Activated T-cell treated with anti-CD3 and anti-CD28 coated beads, Interleukin-2, amount 50 U/mL, for 1 hour (primary cell): ENCODE measurements around the gene XAGE1A.
"Not testable (repeated sequence)": the region's sequence is repeated elsewhere in the genome, so short reads cannot be mapped to it uniquely, and the experiment has no call there.

ENCODE experiments used
- DNase-seq: peaks from one replicate; pipeline ENCODE4 v3.0.0-alpha.2; 2020

Gene XAGE1A

DNA sequence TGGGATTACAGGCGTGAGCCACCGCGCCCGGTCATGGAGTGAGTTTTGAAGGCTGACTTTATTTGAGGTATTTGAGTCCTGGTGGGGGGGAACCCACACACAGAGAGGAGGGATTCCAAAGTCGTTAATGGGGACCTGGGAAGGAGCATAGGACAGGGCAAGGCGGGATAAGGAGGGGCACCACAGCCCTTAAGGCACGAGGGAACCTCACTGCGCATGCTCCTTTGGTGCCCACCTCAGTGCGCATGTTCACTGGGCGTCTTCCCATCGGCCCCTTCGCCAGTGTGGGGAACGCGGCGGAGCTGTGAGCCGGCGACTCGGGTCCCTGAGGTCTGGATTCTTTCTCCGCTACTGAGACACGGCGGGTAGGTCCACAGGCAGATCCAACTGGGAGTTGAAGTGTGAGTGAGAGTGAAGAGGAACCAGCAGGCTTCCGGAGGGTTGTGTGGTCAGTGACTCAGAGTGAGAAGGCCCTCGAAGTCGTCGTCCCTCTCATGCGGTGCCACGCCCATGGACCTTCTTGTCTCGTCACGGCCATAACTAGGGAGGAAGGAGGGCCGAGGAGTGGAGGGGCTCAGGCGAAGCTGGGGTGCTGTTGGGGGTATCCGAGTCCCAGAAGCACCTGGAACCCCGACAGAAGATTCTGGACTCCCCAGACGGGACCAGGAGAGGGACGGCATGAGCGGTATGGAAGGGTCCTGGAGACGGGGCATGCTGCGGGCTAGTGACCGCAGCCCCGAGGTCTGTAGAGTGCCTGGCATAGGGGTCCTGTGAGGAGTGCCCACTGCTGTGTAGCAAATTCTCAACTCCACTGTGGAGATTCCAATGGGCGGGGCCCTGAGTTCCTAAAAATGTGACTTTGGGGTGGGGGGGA, at the start of gene XAGE1A:
XAGE1A (plus strand) TSS at position 264 of the 874 bp plus-strand sequence. CDS start 1,554 bp downstream, outside the sequence.
- not testable (repeated sequence) for DNase-seq

DNA sequence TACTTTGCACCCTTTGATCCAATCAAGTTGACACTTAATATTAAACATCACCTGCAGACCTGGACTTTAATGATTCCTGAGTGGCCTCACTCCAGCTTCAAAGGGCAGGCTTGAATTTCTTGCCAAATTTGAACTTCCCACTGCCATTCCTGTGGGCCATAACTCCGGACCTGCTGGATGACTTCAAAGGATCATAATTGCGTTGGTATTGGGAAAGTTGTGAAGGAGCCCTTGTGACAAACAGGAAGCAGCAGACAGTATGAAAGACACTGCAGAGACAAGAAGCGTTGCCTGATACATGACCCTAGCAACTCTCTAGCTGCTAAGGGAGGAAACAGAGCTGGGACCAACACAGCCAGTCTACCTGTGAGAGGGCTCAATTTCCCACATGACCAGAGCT, 43.6 kb upstream of the XAGE1A start:
- not testable (repeated sequence) for DNase-seq

GRCh38 chrX:52471301-52471700, 24.3 kb upstream of the XAGE1A start:
- not testable (repeated sequence) for DNase-seq

DNA sequence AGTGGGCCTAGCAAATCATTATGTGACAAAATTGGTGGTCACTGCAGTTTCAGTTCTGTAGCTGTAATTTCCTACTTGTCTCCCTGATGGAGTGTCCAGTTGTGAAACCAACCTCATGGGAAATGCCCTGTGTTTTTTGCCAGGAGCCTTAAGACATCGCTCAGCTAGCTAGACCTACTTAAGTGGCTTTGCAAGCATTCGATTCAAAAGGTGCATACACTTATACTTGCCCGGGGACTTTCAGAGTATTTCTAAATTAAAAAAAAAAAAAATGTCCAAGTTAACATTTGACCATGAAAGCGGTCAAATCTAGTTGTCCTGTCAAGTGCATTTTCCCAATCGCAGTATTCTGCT, 788 bp downstream of the XAGE1A start:
- DNase-seq = not testable (repeated sequence)

DNA sequence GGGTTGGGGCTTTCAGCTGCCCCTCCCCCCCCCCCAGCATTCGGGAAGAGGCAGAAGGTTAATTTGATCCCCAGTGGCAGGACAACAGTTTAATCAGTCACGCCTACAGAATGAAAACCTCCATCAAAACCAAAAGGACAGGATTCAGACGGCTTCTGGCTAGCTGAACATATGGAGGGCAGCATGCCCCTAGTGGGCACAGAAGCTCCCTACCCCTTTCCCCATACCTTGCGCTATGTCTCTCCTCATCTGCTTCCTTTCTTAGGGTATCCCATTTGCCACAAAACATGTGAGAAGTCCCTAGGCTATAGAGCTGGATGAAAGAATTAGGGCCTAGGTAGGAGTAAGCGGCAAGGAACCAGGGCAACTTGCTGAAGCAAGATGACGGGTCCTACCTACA, 5.8 kb downstream of the XAGE1A start:
- DNase-seq = not testable (repeated sequence)

DNA sequence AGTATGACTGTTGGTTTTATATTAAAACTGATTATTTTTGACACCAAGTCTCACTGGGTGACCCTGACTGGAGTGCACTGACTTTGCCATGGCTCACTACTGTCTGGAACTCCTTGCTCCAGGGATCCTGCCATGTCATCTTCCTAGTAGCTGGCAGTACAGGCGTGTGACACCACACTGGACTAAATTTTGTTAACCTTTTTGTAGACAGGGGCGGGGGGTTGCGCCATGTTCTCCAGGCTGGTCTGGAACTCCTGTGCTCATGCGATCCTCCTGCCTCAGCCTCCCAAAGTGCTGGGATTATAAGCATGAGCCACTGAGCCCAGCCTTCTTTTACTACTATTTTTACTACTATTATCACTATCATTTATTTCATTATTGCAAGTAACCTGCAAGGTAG, 8.9 kb downstream of the XAGE1A start:
- DNase-seq = no peak

DNA sequence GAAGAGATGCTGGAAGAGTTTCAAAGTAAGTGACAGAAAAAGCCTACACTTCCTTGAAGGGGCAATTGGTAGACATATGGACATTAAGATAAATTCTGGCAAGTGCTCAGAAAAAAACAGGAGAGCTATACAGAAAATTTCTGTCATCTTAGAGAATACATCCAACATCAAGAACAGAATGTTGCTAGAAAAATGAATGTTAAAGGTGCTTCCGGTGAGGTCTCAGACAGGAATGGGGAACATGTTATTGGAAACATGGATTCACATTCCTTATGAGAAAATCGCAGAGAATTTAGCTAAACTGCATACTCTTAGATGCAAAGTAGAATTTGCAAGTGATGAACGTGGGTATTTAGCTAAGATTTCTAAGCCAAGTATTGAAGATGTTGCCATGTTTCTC, 11.7 kb downstream of the XAGE1A start:
- DNase-seq = no peak

- no peak for DNase-seq
These were observed 14.3 kb downstream of the XAGE1A start for GRCh38 chrX:52509916-52510315.

- DNase-seq = not testable (repeated sequence)
These were observed 15.5 kb downstream of the XAGE1A start for GRCh38 chrX:52511126-52511525.

DNA sequence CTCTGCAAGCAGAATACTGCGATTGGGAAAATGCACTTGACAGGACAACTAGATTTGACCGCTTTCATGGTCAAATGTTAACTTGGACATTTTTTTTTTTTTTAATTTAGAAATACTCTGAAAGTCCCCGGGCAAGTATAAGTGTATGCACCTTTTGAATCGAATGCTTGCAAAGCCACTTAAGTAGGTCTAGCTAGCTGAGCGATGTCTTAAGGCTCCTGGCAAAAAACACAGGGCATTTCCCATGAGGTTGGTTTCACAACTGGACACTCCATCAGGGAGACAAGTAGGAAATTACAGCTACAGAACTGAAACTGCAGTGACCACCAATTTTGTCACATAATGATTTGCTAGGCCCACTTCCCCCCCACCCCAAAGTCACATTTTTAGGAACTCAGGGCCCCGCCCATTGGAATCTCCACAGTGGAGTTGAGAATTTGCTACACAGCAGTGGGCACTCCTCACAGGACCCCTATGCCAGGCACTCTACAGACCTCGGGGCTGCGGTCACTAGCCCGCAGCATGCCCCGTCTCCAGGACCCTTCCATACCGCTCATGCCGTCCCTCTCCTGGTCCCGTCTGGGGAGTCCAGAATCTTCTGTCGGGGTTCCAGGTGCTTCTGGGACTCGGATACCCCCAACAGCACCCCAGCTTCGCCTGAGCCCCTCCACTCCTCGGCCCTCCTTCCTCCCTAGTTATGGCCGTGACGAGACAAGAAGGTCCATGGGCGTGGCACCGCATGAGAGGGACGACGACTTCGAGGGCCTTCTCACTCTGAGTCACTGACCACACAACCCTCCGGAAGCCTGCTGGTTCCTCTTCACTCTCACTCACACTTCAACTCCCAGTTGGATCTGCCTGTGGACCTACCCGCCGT, 20.7 kb downstream of the XAGE1A start:
- not testable (repeated sequence) for DNase-seq

- DNase-seq = not testable (repeated sequence)
These were observed 21.3 kb downstream of the XAGE1A start, which contains the start of gene XAGE1B for GRCh38 chrX:52516987-52517325. Gene XAGE1B, minus strand, starts transcription at chrX:52517063. Its CDS starts 1,536 bp downstream, at chrX:52515527.

DNA sequence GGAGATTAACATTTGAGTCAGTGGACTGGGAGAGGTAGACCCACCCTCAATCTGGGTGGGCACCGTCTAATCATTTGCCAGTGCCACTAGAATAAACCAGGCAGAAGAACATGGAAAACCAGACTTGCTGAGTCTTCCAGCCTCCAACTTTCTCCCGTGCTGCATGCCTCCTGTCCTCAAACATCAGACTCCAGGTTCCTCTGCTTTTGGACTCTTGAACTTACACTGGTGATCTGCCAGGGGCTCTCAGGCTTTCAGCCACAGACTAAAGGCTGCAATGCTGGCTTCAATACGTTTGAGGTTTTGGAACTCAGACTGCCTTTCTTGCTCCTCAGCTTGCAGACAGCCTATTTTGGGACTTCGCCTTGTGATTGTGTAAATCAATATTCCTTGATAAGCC, 45.4 kb downstream of the XAGE1A start:
- not testable (repeated sequence) for DNase-seq

DNA sequence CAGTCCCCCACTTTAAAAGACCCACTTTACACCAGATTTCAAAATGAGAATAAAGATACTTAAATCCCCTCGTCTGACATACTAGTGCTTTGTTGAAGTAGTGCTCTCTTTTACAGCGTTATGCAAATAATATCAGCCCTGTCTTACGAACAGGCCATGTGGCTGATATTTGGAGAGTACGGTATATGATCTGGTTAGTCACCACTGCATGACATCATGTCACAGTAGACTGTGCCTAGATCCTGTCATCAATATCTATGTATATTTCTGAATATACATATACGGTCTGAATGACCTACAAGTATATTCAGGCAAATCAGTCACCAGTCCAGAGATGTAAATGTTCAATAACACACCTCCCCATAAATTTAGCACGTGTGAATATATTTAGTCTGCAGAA, 46.7 kb downstream of the XAGE1A start:
- DNase-seq = no peak

GRCh38 chrX:52544147-52544840, 48.7 kb downstream of the XAGE1A start:
- no peak for DNase-seq

DNA sequence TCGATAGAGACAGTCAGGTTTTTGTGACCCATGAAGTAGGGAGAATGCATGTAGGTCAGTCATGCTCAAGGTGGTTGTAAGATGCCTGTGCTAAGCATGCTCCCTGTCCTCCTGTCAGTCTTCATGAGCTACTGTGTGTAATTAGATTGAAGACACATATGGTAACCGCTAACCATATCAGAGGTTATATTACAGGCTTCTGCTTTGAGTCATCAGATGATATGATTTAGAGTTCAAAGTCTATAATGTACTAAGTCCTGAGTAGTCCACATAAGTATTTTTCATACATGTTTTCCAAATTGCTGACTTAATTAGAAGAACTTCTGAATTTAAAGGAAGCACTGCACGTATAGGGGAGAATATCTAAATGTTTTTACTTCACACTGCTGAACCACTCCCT, 53.2 kb downstream of the XAGE1A start:
- DNase-seq = not testable (repeated sequence)
